Activated CD4-positive, alpha-beta T cell treated with anti-CD3 and anti-CD28 coated beads, Interleukin-2, Interleukin-6, amounts not matched to agents 100 ng/mL and 50 ng/mL, durations not matched to agents 16 hours and 8 hours (primary cell): ENCODE results near the gene TRIM24.
"Not testable (repeated sequence)": the region's sequence is repeated elsewhere in the genome, so short reads cannot be mapped to it uniquely, and the experiment has no call there.

Source experiments
- DNase-seq: peaks from one replicate; pipeline ENCODE4 v3.0.0-alpha.2; 2020

TRIM24 gene

GRCh38 chr7:138460176-138460648 lies at the start of gene TRIM24:
Gene TRIM24 (plus strand): TSS chr7:138460259. CDS start chr7:138460549, 290 bp downstream.
- DNase-seq = no peak

GRCh38 chr7:138412077-138412476 lies 48.0 kb upstream of the TRIM24 start:
- not testable (repeated sequence) for DNase-seq

- DNase-seq = not testable (repeated sequence)
Observed at GRCh38 chr7:138412921-138413320, 47.1 kb upstream of the TRIM24 start.

GRCh38 chr7:138417078-138417700 lies 42.9 kb upstream of the TRIM24 start:
- no peak for DNase-seq

- no peak for DNase-seq
Observed at GRCh38 chr7:138417764-138418163, 42.3 kb upstream of the TRIM24 start.

GRCh38 chr7:138418403-138418802 lies 41.7 kb upstream of the TRIM24 start:
- not testable (repeated sequence) for DNase-seq

GRCh38 chr7:138425026-138425425 lies 35.0 kb upstream of the TRIM24 start:
- no peak for DNase-seq

- no peak for DNase-seq
Observed at GRCh38 chr7:138429577-138430250, 30.3 kb upstream of the TRIM24 start.

GRCh38 chr7:138431517-138431916 lies 28.5 kb upstream of the TRIM24 start:
- DNase-seq = no peak

GRCh38 chr7:138433583-138434443 lies 26.2 kb upstream of the TRIM24 start:
- DNase-seq = no peak

GRCh38 chr7:138434597-138435019 lies 25.5 kb upstream of the TRIM24 start:
- no peak for DNase-seq

- no peak for DNase-seq
Observed at GRCh38 chr7:138435231-138435919, 24.7 kb upstream of the TRIM24 start.

- DNase-seq = no peak
Observed at GRCh38 chr7:138436388-138436787, 23.7 kb upstream of the TRIM24 start.

- no peak for DNase-seq
Observed at GRCh38 chr7:138440460-138440859, 19.6 kb upstream of the TRIM24 start.

GRCh38 chr7:138442822-138443221 lies 17.2 kb upstream of the TRIM24 start:
- no peak for DNase-seq

GRCh38 chr7:138449580-138449979 lies 10.5 kb upstream of the TRIM24 start:
- peak; percentile 34 for DNase-seq

- no peak for DNase-seq
Observed at GRCh38 chr7:138455609-138456008, 4.5 kb upstream of the TRIM24 start.

- DNase-seq = no peak
Observed at GRCh38 chr7:138456220-138456619, 3.8 kb upstream of the TRIM24 start.

GRCh38 chr7:138458576-138459412 lies 1.3 kb upstream of the TRIM24 start:
- no peak for DNase-seq

GRCh38 chr7:138459413-138460175 lies 465 bp upstream of the TRIM24 start:
- DNase-seq = peak; percentile 98
